ENCODE data around the gene ZNF474. TPM values are rescaled to one million over a fixed set of nuclear protein-coding genes. Genes with fewer than 3 reads are reported as not detected.

The ZNF474 gene
- total RNA-seq, 1 experiment from 2014 or later, result 0.56 TPM

DNA sequence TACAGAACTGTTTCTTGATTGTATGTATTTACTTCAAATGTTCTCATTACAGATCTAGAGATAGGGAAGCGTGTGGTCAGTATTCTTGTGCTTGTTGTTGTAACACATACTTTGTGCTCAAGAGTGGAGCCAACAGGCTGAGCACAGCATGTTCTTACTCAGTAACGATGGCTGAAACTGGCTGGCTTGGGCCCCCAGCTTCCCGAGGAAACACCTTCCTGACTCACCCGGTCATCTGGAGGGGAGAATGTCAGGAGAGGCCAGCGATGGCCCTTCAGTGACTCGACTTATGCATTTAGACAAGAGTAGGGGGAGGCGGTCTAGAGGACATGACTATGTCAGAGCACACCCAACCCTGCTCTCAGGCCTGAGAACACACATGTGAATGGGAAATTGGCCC, 25.6 kb downstream of the ZNF474 start:
- Mint-ChIP-seq H3K4me1 (ENCODE audit: insufficient read depth, unreplicated experiment) (peaks cover 22% of the 10 kb centered on the region), H3K36me3 (ENCODE audit: insufficient read depth, unreplicated experiment) (no peaks in the 10 kb centered on the region), H3K9me3 (ENCODE audit: unreplicated experiment) (no peaks in the 10 kb centered on the region), H3K27ac (ENCODE audit: low read depth, unreplicated experiment) (no peak overlapping the region), H3K27me3 (ENCODE audit: insufficient read depth, unreplicated experiment) (no peaks in the 10 kb centered on the region), H3K4me3 (ENCODE audit: unreplicated experiment) (no peak overlapping the region)
- intact Hi-C loops (cut with micrococcal nuclease), result no loop called here
- DNase-seq (ENCODE audit: unreplicated experiment), result peak; percentile 18
- TF ChIP-seq, protein P1, sequence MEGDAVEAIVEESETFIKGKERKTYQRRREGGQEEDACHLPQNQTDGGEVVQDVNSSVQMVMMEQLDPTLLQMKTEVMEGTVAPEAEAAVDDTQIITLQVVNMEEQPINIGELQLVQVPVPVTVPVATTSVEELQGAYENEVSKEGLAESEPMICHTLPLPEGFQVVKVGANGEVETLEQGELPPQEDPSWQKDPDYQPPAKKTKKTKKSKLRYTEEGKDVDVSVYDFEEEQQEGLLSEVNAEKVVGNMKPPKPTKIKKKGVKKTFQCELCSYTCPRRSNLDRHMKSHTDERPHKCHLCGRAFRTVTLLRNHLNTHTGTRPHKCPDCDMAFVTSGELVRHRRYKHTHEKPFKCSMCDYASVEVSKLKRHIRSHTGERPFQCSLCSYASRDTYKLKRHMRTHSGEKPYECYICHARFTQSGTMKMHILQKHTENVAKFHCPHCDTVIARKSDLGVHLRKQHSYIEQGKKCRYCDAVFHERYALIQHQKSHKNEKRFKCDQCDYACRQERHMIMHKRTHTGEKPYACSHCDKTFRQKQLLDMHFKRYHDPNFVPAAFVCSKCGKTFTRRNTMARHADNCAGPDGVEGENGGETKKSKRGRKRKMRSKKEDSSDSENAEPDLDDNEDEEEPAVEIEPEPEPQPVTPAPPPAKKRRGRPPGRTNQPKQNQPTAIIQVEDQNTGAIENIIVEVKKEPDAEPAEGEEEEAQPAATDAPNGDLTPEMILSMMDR (IDR thresholded peaks at IDR 0.05; ENCODE audit: unreplicated experiment), result no peak
- POLR2A ChIA-PET, result interaction anchor here (1.0 to 3.6 kb wide), 8 partner anchors 9 to 192 kb away, joined by 3 to 23 read pairs (median 8); partner anchors contain the start of gene SRFBP1
- no TSS peak for BruUV-seq (replicated peaks)
- CTCF ChIA-PET, result interaction anchor here (0.5 to 9.0 kb wide), 27 partner anchors 9 to 1333 kb away, joined by 3 to 237 read pairs (median 8); partner anchors contain the start of genes LOX, SRFBP1 and ZNF474

DNA sequence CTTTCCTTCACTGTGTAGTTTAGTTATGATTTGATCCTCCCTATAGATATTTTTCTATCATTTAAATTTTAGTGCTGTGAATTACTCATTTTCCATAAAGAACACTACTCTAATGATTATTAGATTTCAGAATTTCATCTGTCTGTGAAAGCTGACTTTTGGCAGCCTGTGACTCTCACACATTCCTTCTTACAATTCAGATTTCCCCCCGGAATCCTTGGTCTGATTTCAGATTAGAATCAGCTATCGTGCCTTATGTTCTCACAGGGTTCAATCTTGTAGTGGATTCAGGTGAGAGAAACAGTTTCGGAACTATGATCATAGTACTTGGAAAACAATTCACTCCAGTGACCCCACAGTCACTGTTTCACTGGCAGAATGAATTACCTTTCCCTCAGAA, 26.2 kb downstream of the ZNF474 start:
- Mint-ChIP-seq H3K4me3 (ENCODE audit: unreplicated experiment) (no peak overlapping the region), H3K4me1 (ENCODE audit: insufficient read depth, unreplicated experiment) (peaks cover 18% of the 10 kb centered on the region), H3K27ac (ENCODE audit: low read depth, unreplicated experiment) (no peak overlapping the region), H3K36me3 (ENCODE audit: insufficient read depth, unreplicated experiment) (no peaks in the 10 kb centered on the region), H3K9me3 (ENCODE audit: unreplicated experiment) (no peaks in the 10 kb centered on the region), H3K27me3 (ENCODE audit: insufficient read depth, unreplicated experiment) (no peaks in the 10 kb centered on the region)
- ChIA-PET CTCF (interaction anchor here (0.6 to 9.0 kb wide), 23 partner anchors 7 to 1333 kb away, joined by 3 to 237 read pairs (median 17); partner anchors contain the start of genes LOX, SRFBP1 and ZNF474), POLR2A (interaction anchor here (0.7 to 3.6 kb wide), 8 partner anchors 8 to 193 kb away, joined by 3 to 23 read pairs (median 16); partner anchors contain the start of genes LOX and SRFBP1)
- no peak for DNase-seq (ENCODE audit: unreplicated experiment)
- intact Hi-C loops (cut with micrococcal nuclease), result no loop called here
- no TSS peak for BruUV-seq (replicated peaks)
- TF ChIP-seq, protein P1 (IDR thresholded peaks at IDR 0.05; ENCODE audit: unreplicated experiment), result no peak

DNA sequence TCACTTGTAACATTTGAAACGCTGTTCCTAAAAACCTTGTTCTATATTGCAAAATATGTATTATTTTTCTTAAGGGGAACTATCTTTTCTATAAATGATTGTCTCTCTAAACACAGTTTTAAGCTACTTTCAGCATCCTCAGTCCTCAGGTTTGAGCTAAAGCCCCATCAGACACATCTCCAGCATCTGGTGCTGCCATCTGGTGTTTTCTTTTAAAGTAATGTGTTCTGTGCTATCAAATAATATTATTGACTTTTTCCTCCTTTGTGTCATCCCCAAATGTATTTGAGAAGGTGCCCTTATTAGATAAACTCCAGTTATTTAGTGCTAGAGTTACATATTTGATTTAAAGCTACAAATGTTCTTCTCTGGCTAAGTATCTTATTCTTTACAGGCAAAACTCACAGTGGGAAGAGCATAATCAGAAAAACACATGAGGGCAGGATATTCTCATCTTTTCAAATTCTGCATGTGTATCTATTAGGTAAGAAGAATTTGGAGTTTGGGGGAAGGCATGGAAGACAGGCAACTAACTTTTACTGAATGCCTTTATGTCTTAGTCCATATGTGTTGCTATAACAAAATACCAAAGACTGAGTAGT, 27.5 kb downstream of the ZNF474 start:
- intact Hi-C loops (cut with micrococcal nuclease), result loop anchor here (1.0 to 2.0 kb wide), 4 partner anchors 28 to 190 kb away; partner anchors contain the start of gene ZNF474
- no peak overlapping the region for H3K27ac Mint-ChIP-seq (ENCODE audit: low read depth, unreplicated experiment)
- no peaks in the 10 kb centered on the region for H3K27me3 Mint-ChIP-seq (ENCODE audit: insufficient read depth, unreplicated experiment)
- BruUV-seq (replicated peaks), result no TSS peak
- no peaks in the 10 kb centered on the region for H3K36me3 Mint-ChIP-seq (ENCODE audit: insufficient read depth, unreplicated experiment)
- peak; percentile 73 for DNase-seq (ENCODE audit: unreplicated experiment)
- ChIA-PET CTCF (interaction anchor here (0.6 to 9.0 kb wide), 48 partner anchors 7 to 1775 kb away, joined by 3 to 237 read pairs (median 6); partner anchors contain the start of genes LOX, SRFBP1 and ZNF474), POLR2A (interaction anchor here (0.6 to 3.6 kb wide), 15 partner anchors 7 to 194 kb away, joined by 3 to 23 read pairs (median 6); partner anchors contain the start of genes LOX and SRFBP1)
- no peak overlapping the region for H3K4me3 Mint-ChIP-seq (ENCODE audit: unreplicated experiment)
- TF ChIP-seq, protein P1 (IDR thresholded peaks at IDR 0.05; ENCODE audit: unreplicated experiment), result peak; percentile 70
- H3K9me3 Mint-ChIP-seq (ENCODE audit: unreplicated experiment), result no peaks in the 10 kb centered on the region
- H3K4me1 Mint-ChIP-seq (ENCODE audit: insufficient read depth, unreplicated experiment), result peaks cover 12% of the 10 kb centered on the region

DNA sequence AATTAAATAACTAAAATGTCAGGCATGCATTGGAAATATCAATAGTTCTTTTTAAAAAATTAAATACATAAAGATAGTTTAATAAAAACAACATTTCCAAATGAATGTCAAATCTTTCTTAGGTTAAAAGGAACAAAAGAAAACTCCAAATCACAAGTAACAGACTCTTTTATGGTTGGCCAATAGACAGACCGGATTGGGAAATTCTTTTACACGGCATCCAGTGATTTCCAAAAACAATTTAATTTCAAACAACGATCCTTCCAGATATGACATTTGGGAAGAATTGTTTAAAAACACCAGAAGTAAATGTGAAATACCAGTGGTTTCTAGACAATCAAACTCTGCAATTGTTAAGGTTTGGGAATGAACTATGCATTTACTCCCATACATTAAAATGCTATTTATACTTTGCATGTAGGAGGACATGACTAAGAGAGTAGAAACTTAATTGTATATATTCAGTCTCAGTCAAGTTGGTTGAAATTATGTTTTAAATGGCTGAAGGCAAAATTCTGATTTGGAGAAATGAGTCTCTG, 32.8 kb downstream of the ZNF474 start:
- no peak overlapping the region for H3K4me3 Mint-ChIP-seq (ENCODE audit: unreplicated experiment)
- H3K9me3 Mint-ChIP-seq (ENCODE audit: unreplicated experiment), result no peaks in the 10 kb centered on the region
- peaks cover 23% of the 10 kb centered on the region for H3K4me1 Mint-ChIP-seq (ENCODE audit: insufficient read depth, unreplicated experiment)
- intact Hi-C loops (cut with micrococcal nuclease), result loop anchor here (10.0 kb wide), 1 partner anchor 1547 kb away; no protein-coding TSS in a partner anchor
- TF ChIP-seq, protein P1 (IDR thresholded peaks at IDR 0.05; ENCODE audit: unreplicated experiment), result no peak
- no TSS peak for BruUV-seq (replicated peaks)
- H3K27ac Mint-ChIP-seq (ENCODE audit: low read depth, unreplicated experiment), result peak overlapping the region; percentile 10
- DNase-seq (ENCODE audit: unreplicated experiment), result no peak
- CTCF ChIA-PET, result interaction anchor here (1.0 to 9.0 kb wide), 5 partner anchors 23 to 75 kb away, joined by 3 to 237 read pairs (median 4); no protein-coding TSS in a partner anchor
- POLR2A ChIA-PET, result interaction anchor here (0.6 to 4.6 kb wide), 6 partner anchors 20 to 179 kb away, joined by 3 to 19 read pairs (median 4); no protein-coding TSS in a partner anchor
- H3K36me3 Mint-ChIP-seq (ENCODE audit: insufficient read depth, unreplicated experiment), result no peaks in the 10 kb centered on the region
- H3K27me3 Mint-ChIP-seq (ENCODE audit: insufficient read depth, unreplicated experiment), result no peaks in the 10 kb centered on the region
